Measurements from ENCODE around the gene IDI2.

The IDI2 gene

DNA sequence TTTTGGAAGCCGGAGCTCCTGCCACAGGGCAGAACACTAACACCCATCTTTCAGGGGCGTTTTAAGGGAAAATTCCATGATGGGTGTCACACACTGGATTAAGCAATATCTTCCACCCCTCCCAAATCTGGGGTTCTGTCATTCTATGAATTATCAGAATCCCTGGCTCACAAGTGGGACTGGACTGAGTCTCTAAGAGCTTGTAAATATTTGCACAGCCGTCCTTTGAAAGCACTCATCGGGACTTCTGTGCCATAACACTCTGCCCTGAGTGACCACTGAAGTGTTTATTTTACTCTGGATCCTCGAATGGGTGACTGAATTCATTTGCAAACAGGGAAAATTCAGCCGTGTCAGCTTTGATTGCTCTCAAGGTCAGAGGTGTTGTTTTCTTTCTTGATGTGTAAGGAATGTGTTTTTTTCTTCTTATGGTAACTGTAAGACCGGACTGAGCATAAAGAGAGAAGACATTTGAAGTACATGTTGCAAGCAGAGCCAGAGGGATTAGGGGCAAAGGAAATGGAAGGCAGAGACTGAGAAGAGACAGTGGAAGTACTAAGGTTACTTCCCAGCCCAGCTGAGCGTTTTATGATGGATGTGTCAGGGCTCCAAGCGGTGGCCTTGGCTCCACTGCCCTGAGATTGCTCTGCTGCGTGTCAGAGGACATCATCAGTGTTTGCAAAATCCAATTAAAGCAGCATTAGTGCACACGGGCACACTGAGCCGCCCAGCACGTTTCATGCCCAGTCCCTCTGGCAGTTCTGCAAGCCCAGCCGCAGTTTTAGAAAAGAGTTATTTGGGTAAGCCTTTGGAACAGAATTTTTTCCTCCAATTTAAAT is 55.1 kb downstream of the IDI2 start:
- peak overlapping the region; percentile 9; the same call in 1 of the 2 replicates for H3K27ac ChIP-seq
- no peak for TF ChIP-seq ZFX (IDR thresholded peaks at IDR 0.05)
- TF ChIP-seq, protein P1, sequence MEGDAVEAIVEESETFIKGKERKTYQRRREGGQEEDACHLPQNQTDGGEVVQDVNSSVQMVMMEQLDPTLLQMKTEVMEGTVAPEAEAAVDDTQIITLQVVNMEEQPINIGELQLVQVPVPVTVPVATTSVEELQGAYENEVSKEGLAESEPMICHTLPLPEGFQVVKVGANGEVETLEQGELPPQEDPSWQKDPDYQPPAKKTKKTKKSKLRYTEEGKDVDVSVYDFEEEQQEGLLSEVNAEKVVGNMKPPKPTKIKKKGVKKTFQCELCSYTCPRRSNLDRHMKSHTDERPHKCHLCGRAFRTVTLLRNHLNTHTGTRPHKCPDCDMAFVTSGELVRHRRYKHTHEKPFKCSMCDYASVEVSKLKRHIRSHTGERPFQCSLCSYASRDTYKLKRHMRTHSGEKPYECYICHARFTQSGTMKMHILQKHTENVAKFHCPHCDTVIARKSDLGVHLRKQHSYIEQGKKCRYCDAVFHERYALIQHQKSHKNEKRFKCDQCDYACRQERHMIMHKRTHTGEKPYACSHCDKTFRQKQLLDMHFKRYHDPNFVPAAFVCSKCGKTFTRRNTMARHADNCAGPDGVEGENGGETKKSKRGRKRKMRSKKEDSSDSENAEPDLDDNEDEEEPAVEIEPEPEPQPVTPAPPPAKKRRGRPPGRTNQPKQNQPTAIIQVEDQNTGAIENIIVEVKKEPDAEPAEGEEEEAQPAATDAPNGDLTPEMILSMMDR (conservative IDR thresholded peaks at IDR 0.05), result no peak

DNA sequence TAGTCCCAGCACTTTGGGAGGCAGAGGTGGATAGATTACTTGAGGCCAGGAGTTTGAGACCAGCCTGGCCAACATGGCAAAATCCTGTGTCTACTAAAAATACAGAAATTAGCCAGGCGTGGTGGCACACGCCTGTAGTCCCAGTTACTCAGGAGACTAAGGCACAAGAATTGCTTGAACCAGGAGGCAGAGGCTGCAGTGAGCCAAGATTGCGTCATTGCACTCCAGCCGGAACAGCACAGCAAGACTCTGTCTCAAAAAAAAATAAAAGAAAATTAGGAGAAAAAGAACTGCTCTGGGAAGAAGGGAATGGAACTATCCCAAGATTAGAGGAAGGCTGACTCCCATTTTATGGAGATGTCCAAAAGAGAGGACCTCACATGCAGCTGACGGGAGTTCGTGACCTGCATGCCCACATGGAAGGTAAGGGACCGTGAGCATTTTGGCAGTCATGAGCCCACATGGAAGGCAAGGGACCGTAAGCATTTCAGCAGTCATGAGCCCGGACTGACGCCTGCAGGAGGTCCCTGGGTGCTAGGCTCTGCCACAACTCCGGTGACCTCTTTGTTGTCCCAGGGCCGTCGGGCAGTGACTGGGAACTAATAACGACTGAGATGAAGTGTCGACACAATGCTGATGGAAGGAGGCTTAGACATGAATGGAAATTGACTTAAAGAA is 56.0 kb downstream of the IDI2 start:
- H3K27ac ChIP-seq, result no peak overlapping the region
- TF ChIP-seq, protein P1 (conservative IDR thresholded peaks at IDR 0.05), result no peak
- TF ChIP-seq ZFX (IDR thresholded peaks at IDR 0.05), result no peak

All from C4-2B (cell line).